ENCODE measurements around the gene ZNF227.

DNA sequence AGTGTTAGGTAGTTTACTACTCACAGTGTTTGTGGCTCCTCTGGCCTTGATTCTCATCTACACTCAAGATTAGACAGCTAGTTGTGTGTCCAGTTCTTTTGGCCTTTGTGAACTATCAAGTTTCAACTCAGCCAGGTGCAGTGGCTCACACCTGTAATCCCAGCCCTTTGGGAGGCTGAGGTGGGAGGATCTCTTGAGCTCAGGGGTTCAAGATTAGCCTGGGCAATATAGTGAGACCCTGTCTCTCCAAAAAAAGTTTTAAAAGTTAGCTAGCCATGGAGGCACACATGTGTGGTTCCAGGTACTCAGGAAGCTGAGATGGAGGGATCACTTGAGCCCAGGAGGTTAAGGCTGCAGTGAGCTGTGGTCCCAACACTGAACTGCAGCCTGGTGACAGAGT, 31.4 kb upstream of the ZNF227 start:
- TF ChIP-seq, protein P1, sequence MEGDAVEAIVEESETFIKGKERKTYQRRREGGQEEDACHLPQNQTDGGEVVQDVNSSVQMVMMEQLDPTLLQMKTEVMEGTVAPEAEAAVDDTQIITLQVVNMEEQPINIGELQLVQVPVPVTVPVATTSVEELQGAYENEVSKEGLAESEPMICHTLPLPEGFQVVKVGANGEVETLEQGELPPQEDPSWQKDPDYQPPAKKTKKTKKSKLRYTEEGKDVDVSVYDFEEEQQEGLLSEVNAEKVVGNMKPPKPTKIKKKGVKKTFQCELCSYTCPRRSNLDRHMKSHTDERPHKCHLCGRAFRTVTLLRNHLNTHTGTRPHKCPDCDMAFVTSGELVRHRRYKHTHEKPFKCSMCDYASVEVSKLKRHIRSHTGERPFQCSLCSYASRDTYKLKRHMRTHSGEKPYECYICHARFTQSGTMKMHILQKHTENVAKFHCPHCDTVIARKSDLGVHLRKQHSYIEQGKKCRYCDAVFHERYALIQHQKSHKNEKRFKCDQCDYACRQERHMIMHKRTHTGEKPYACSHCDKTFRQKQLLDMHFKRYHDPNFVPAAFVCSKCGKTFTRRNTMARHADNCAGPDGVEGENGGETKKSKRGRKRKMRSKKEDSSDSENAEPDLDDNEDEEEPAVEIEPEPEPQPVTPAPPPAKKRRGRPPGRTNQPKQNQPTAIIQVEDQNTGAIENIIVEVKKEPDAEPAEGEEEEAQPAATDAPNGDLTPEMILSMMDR (conservative IDR thresholded peaks at IDR 0.05; ENCODE audit: low read depth, low read length): no peak
- no peak for TF ChIP-seq EZH2 (IDR thresholded peaks at IDR 0.05; ENCODE audit: low read length, unreplicated experiment)

Measured in PC-3 (cell line).